ENCODE results near the gene CDK10.
"Not testable (repeated sequence)": the region's sequence is repeated elsewhere in the genome, so short reads cannot be mapped to it uniquely, and the experiment has no call there.

Gene CDK10, protein sequence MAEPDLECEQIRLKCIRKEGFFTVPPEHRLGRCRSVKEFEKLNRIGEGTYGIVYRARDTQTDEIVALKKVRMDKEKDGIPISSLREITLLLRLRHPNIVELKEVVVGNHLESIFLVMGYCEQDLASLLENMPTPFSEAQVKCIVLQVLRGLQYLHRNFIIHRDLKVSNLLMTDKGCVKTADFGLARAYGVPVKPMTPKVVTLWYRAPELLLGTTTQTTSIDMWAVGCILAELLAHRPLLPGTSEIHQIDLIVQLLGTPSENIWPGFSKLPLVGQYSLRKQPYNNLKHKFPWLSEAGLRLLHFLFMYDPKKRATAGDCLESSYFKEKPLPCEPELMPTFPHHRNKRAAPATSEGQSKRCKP

DNA sequence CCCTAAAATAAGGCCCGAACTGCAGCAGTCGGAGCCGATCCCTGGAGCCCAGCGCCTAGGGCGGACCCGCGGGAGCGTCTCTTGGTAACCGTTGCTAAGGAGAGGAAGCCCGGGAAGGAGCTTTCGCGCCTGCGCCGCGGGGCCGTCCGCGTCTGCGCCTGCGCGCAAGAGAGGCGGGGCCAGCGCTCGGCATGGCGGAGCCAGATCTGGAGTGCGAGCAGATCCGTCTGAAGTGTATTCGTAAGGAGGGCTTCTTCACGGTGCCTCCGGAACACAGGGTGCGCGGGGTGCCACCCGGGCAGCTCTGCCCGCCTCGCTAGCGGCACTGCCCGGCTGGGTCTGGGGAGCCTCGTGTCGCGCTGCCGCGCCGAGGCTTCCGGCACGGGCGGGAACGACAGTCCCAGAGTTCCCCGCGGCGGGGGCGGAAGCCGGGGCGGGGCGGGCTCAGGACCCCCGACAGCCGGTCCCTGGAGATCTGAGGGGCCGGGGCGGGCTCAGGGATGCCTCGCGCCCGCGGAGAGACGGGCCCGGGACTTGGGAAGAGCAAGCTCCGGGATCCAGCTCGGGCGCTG lies at the start of gene CDK10:
TSS of gene CDK10 (plus strand) at position 170 of the 572 bp plus-strand sequence. CDS start at position 192, 22 bp downstream.
- DNase-seq = peak; percentile 94

DNA sequence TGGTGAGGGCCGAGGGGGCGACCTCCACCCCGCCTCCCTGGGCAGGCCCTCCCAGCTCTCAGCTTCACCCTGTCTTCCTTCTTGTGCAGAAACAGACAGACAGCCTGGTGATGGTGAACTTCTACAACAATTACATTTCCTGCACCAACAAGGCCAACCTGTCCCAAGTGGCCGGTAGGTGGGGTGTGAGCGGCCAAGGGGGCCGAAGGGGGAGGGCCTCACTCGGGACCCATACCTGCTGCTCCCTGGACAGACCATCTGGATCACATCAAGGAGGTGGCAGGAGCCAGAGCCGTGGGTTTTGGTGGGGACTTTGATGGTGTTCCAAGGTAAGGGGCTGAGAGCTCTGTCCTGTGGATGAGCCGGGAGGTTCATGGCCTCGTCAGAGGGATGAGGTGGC lies 49.1 kb upstream of the CDK10 start:
- DNase-seq = no peak

DNA sequence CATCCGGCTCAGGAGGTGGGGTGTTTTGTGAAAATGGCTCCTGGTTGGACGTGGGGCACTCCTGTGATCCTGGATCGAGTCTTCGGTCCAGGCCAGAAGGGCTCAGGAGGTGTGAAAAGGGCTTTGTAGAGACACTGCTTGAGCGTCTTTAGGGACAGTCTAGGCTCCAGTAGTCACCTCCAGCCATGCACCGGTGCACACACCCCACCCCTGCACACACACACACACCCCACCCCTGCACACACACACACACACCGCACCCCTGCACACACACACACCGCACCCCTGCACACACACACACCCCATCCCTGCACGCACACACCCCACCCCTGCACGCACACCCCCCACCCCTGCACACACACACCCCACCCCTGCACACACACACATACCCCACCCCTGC lies 48.0 kb upstream of the CDK10 start:
- no peak for DNase-seq

DNA sequence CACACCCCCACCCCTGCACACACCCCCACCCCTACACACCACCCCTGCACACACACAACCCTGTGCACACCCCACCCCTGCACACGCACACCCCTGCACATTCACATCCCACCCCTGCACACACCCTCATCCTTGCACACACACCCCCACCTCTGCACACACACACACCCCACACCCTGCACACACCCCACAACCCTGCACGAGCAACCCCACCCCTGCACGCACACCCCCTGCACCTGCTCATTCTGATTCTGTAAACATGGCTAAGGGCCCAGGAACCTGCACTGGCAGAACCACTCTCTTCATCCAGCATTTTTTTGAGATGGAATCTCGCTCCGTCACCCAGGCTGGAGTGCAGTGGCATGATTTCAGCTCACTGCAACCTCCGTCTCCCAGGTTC lies 47.1 kb upstream of the CDK10 start:
- DNase-seq = no peak

DNA sequence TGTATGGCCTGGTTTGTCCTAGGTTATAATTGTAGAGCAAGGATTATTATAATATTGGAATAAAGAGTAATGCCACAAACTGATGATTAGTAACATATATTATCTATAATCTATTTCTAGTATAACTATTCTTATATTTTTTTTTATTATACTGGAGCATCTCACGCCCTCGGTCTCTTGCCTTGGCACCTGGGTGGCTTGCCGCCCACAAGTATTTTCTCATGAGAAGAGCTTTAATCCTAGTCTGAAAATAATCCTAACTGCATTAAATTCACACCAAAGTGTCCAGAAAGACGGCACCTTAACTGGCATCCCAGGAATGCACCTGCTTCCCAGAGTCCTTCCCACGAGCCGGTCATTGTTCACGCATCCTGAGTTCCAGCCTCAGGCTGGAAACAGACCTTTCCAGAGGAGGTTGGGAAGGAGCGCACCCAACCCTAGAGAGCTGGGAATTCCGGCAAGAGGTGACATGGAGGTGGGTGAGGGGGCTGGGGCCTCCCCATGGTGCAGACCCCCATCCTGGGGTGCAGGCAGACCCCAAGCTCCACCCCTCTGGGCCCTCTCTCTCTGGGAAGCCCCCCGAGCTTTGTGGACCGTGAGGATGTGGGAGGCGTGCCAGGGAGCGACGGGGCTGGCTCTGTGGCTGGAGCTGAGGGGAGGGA lies 44.9 kb upstream of the CDK10 start:
- DNase-seq = no peak

DNA sequence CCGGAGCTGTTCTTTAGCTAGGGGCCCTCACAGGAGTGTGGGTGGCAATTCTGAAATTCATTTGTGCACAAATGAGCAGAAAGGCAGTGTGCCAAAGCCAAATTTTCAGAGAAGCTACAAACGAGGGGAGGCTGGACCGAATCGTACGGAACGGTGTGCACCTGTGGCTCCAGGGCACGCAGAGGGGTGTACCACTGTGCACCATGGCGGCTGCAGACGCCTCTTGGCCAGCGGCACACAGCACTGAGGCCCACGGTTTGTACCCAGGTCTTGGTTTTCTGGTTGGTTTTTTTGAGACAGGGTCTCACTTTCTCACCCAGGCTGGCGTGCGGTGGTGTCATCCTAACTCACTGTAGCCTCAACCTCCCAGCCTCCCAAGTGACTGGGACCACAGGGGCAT lies 43.9 kb upstream of the CDK10 start:
- DNase-seq = no peak

DNA sequence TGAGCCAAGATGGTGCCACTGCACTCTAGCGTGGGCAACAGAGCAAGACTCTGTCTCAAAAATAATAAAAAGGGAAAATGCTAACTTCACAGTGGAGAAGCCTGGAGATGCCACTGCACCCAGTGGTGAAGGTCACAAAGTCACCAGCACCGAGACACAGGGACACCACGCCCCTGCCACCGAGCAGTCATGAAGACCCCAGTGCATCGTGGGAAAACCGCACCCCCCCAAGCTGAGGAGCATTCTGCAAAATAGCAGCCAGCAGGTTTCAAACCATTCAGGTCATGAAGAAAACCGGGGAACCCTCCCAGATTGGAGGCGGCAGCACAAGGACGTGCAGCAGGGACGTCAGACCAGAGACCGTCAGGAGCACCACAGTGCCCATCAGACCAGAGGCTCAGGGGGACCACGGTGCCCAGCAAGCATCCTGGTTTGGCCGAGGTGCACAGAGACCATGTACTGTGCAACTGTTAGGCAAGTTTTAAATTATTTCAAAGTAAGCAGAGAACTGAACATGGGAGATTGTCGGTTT lies 42.7 kb upstream of the CDK10 start:
- DNase-seq = no peak

DNA sequence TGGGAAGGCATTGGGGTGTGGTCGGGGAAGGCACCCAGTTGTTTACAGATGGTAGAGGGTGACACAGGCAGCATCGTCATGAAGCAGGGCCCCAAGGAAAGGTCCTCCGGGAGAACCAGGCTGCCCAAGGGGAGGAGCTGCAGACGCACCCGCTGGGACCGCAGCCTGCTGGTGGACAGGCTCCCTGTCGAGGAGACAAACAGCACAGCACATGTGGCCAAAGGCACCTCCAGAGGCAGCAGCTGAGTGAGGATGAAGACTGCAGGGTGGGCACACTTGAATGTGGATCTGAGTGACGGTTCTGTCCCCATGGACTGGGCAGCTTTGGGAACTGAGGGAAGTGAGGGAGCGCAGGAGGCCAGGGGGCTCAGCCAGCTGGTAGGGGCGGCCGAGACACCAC lies 41.4 kb upstream of the CDK10 start:
- DNase-seq = no peak

DNA sequence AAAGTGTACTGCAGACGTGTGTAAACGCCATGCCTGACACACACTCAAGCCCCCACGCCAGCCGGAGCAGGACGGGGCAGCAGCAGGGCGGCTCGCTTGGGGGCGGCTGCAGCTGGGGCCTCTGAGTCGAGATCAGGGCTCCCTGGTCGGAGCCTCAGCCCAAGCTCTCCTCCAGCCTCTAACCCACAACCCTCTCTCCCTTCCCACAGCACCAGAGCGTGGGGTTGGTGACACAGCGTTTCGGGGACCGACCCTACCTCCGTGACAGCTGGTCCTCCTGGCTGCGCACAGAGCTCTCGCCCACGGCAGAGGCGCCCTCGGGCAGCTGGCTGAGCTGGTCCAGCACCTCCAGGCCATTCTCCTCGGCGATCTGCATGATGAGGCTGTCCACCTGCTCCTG lies 40.2 kb upstream of the CDK10 start:
- DNase-seq = no peak

DNA sequence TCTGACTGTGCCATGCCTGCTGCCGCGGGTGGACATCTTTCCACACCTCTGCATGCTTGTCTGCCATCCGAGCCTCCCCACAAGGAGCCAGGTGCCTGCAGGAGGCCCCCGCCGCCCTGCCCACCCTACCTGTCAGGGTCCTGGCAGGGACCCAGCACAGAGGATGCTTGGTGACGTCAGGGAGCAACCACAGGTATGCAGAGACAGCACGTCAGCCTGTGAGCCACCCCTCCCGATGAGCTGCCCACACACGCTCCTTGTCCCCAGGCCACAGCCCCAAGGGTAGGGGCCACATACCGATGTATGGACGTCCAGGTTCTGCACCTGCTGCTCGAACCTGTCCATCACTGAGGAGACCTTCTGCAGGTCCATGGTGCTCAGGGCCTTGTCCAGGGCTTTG lies 39.6 kb upstream of the CDK10 start:
- DNase-seq = no peak

DNA sequence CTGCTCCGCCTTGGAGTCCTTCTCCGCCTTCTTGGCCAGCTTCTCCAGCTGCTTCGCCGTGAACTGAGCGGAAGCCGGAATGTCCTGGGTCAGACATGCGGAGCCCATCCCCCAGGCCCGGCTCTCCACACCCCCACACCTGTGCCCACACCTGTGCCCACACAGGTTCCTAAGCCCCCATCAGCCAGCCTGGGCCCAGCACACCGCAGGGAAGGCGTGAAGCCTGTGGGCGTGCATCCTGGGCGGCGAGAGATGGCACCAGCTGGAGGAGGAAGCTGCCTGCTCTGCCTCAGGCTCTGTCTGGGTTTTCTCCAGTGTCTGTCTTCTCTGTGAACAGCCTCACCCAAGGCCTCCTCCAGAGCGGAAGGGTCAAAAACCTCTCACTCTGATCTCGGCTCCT lies 34.9 kb upstream of the CDK10 start:
- no peak for DNase-seq

DNA sequence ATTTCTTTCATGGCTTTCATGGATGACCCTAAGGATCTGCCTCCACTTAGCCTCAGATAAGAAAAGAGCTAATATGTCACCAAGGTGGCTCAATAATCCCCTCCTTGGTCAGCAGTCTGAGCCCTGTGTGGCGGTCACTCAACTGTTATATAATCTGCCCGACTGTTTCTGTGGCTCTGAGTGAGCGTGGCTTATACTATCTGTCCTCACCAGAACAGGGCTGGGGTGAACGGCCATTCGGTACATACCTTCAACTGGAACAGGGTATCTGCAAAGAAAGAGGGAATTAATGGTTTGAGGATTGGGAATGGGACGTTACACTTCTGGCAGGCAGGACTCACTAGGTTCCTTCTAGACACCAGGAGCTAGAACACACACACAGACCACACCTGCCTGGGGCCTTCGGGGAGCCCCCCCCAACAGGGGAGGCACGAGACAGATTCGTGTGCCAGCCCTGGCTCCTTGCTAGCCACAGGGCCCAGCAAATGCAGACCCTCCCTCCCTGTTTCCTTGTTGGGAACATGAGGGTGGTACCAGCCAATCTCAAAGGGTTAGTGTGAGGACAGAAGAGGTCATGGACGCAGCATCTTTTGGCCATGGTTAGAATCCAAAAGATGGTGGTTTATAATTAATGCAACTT lies 32.7 kb upstream of the CDK10 start:
- no peak for DNase-seq

DNA sequence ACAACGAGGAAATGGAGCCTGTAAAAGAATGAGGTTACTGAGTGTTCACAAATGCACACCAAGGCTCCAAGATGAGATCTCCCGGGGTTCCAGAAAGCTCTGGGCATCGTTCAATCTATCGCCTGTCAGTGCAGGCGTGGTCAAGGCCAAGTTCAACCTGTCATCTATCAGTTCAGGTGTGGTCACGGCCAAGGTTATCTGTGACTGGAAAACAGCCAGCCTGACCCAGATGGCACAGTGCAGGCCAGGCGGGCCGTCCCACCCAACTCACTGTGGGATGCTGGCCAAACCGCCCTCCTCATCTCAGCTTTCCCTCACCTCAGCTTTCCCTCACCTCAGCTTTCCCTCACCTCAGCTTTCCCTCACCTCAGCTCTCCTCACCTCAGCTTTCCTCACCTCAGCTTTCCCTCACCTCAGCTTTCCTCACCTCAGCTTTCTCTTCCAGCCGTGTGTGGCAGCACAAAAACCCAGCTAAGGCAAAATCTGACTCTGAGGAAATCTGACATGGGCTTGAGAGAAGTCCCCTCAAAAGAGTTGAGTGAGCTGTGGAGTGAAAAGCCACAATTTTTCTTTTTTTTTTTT lies 31.3 kb upstream of the CDK10 start:
- no peak for DNase-seq

DNA sequence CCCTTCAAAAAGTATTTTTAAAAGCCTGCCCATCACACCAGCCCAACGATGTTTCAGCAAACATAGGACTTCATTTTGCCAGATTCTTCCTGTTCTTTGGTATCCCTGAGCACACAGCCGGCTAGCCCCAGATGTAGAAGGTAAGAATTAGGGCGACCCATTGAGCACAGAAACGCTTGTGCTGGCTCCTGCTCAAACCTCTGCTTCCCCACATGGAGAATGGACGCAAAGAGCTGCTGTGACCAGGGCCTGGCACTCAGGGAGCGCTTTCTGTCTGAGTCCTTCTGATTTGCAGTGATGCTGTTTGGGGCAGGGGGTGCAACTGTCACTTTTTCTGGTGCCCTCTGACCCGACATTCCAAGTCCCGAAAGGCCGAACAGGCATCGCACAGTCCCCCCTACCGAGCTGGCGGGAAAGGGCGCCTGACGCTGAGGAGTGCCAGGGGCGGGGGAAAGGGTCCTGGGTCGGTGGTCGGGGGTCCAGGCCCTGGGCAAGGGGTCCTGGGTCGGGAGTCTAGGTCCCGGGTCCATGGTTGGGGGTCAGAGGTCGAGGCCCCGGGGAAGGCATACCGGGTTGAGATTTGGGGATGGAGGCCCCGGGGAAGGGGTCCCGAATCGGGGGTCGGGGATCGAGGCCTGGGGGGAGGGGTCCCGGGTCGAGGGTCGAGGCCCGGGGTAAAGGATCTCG lies 29.9 kb upstream of the CDK10 start:
- no peak for DNase-seq

DNA sequence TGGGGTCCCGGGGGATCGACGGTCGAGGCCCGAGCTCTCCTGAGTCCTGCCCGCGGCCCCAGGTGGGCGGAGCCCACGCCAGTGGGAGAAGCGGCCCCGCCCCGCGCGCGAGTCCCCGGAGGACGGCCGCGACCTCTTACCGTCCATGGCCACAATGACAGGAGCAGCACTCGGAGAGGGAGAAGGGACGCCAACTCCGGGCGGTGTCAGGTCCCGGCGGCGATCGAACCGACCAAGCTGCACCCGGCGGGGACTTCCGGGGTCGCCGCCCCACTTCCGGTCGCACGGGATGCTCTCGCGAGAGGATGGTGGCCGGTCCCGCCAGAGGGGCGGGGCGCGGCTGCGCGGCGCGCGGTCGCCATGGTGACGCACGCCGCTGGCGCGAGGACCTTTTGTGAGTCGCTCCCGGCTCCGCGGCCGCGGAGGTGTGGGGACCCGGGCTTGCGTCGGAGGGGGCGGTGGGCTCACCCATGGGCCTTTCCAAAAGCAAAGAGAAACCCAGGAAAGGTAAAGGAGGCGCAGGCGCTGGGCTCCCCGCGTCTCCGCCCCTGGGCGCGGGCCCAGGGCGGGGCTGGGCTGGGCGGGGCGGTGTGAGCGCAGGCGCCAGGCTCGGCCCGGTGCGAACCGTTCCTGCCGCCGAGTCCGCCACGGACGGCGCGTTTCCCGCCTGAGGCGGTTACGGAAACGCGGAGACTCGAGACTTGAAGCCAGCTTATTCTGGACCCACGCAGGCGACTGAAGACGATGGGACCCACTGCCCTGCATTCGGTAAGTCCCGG lies 28.9 kb upstream of the CDK10 start, which contains the start of the genes CHMP1A and SPATA33:
TSS of gene CHMP1A (minus strand) at position 267 of the 779 bp plus-strand sequence. CDS start at position 147, 120 bp downstream.
TSS of gene SPATA33 (plus strand) at position 395 of the 779 bp plus-strand sequence. CDS start at position 471, 76 bp downstream.
- DNase-seq = peak; percentile 80

DNA sequence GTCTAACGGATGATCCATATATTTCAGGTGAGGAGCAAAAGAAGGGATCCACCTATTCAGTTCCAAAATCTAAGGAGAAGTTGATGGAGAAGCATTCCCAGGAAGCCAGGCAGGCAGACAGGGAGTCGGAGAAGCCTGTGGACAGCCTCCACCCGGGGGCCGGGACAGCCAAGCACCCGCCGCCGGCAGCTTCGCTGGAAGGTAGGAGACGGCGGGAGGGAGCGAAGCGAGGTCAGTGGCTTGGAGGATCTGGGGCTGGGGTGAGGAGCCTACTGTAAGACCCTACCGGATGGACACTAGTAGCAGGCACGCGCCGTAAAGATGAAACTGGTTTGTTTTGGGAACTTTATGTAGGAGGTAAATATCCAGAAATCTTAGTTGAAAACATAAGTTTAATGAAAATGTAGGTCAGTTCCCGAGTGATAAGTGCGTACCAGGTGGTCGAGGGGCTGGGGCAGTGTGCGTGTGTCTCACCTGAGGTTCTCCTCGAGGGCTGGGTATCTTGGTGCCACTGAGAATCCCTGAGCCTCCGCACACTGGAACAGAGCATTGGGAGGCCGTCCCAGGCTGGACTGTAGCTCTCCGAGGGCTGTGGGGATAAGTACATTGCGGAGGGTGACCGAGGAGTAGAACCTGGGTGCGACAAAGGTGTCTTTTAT lies 28.1 kb upstream of the CDK10 start:
- DNase-seq = peak; percentile 56

DNA sequence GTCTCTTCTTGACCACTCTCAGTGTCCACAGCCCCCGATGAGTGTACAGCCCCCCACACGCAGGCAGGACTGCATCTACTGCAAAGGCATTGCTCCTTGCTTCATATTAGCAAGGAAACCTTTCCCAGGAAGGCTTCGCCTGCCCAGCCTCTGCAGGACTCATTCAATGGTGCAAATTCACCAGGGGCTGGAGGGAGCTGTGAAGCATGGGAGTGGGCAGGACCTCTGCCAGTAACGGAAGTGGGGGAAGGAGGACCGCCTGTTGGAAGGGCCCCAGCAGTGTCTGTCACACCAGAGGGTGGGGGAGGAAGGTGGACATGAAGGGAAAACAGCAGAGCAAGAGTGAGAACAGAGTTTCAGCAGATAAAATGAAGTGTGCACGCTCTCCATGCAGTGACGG lies 26.3 kb upstream of the CDK10 start:
- no peak for DNase-seq

DNA sequence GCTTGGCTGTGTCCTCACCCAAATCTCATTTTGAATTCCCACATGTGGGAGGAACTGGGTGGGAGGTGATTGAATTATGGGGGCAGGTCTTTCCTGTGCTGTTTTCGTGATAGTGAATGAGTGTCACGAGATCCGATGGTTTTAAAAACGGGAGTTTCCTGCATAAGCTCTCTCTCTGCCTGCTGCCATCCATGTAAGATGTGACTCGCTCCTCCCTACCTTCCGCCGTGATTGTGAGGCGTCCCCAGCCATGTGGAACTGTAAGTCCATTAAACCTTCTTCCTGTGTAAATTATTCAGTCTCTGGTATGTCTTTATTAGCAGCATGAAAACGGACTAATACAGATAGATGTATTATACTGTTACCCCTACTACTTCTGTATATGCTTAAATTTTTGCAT lies 25.3 kb upstream of the CDK10 start:
- no peak for DNase-seq

DNA sequence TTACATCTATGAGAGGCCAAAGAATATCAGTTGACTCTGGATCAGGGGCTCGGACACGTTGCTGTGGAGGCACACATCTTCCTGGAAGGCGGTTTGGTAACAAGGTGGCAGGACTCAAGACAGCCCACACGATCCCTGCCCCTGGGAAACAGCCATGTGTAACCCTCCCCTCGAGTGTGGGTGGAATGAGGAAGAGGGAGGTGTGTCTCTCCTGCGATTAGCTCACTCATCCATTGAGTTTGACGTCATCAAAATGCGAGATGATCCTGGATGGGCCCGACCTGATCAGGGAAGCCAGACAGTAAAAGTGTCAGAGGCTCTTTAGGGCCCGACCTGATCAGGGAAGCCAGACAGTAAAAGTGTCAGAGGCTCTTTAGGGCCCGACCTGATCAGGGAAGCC lies 22.3 kb upstream of the CDK10 start:
- not testable (repeated sequence) for DNase-seq

DNA sequence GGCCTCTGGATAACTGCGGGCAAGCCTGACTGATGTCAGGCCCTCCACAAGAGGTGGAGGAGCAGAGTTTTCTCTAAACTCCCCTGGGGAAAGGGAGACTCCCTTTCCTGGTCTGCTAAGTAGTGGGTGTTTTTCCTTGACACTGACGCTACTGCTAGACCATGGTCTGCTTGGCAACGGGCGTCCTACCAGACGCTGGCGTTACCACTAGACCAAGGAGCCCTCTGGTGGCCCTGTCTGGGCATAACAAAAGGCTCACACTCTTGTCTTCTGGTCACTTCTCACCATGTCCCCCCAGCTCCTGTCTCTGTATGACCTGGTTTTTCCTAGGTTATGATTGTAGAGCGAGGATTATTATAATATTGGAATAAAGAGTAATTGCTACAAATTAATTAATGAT lies 19.5 kb upstream of the CDK10 start:
- DNase-seq = not testable (repeated sequence)

DNA sequence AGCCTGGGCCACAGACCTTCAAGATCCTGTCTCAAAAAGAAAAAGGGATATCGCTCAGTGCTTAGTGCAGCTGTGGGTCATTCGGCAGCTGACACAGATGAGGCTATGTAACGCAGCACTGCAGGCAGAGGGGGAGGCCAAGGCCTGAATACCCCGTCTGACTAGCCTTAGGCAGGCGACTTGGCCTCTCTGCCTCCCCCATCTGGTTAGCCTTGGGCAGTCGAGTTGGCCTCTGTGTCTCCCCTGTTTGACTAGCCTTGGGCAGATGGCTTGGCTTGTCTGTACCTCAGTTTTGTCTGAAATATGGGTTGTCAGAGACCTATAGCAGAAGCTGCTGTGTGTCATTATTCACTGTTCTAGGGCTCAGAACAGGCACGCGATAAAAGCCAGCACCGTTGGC lies 18.9 kb upstream of the CDK10 start:
- no peak for DNase-seq
